COLO829 (cell line): ENCODE results near the gene CREG2.

Experiments used
- DNase-seq: peaks from one replicate; pipeline ENCODE4 v3.0.0; 2012; ENCODE audit warnings: low spot score

The CREG2 gene

GRCh38 chr2:101306410-101306809 lies 80.9 kb downstream of the CREG2 start:
- no peak for DNase-seq

GRCh38 chr2:101305492-101306078 lies 81.7 kb downstream of the CREG2 start:
- DNase-seq: peak; percentile 45

- no peak for DNase-seq
Measured at GRCh38 chr2:101305035-101305434, 82.3 kb downstream of the CREG2 start.

DNA sequence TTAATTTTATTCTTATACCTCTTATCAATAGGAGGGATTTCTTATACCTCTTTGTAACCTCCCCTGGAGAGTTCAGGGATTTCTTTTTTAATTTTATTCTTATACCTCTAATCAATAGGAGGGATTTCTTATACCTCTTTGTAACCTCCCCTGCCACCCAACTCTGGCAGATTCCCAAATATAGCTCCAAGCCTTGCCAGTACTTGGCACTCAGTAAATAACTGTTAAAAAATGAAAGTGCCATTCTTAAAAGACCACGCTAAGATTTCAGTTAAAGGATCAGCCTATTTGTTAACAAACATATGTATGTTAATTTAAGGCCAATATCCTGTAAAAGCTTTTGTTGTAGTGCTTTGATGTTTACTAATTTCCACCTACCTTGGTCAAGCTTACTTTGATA lies 83.6 kb downstream of the CREG2 start:
- DNase-seq: no peak

GRCh38 chr2:101302016-101302415 lies 85.3 kb downstream of the CREG2 start:
- DNase-seq: no peak

GRCh38 chr2:101300836-101301235 lies 86.5 kb downstream of the CREG2 start:
- DNase-seq: no peak

- no peak for DNase-seq
Measured at GRCh38 chr2:101300164-101300563, 87.1 kb downstream of the CREG2 start.

GRCh38 chr2:101299604-101300003 lies 87.7 kb downstream of the CREG2 start:
- DNase-seq: no peak

- DNase-seq: no peak
Measured at GRCh38 chr2:101297383-101297782, 89.9 kb downstream of the CREG2 start.

GRCh38 chr2:101296371-101296770 lies 90.9 kb downstream of the CREG2 start:
- no peak for DNase-seq

DNA sequence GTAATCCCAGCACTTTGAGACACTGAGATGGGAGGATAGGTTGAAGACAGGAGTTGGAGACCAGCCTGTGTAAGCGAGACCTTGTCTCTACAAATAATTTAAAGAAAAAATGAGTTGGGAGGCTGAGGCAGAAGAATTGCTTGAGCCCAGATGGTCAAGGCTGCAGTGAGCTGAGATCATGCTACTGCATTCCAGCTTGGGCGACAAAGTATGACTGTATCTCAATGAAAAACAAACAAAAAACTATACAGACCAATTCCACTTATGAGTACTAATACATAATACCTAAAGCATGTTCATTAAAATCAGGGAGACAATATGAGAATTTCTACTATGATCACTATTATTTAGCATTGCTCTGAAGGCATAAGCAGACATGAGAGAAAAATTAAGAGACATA lies 91.4 kb downstream of the CREG2 start:
- DNase-seq: no peak
